OCI-LY1 (cell line): ENCODE measurements around the gene DYNC2I2.

Experiments
- H2AFZ ChIP-seq: fragments of 200-600 bp; sonication (generic), shearing (Covaris generic); 2 replicates; pipeline ENCODE4 v1.6.0; 2014; ENCODE audit warnings: antibody characterized with exemption, mild to moderate bottlenecking, low read length
- H3F3A ChIP-seq: fragments of 200-600 bp; sonication (generic), shearing (Covaris generic); 2 replicates; pipeline ENCODE4 v1.6.0; 2014; ENCODE audit warnings: mild to moderate bottlenecking, antibody characterized with exemption, low read length, moderate library complexity; ENCODE audit not compliant: insufficient read depth
- H3K27ac ChIP-seq: fragments of 200-600 bp; sonication (generic); 2 replicates; pipeline ENCODE4 v1.5.1; 2014; ENCODE audit warnings: low read length, mixed run types, mild to moderate bottlenecking, low read depth; ENCODE audit not compliant: poor library complexity, severe bottlenecking
- H3K27me3 ChIP-seq: fragments of 200-600 bp; sonication (generic); 2 replicates; pipeline ENCODE4 v1.6.0; 2014; ENCODE audit warnings: antibody characterized with exemption, mild to moderate bottlenecking, low read length, moderate library complexity; ENCODE audit not compliant: insufficient read depth
- H3K36me3 ChIP-seq: fragments of 200-600 bp; sonication (generic); 2 replicates; pipeline ENCODE4 v1.6.1; 2014; ENCODE audit warnings: mild to moderate bottlenecking, antibody characterized with exemption, low read length, moderate library complexity, mixed read lengths; ENCODE audit not compliant: insufficient read depth
- H3K4me1 ChIP-seq: fragments of 200-600 bp; sonication (generic); 2 replicates; pipeline ENCODE4 v1.5.1; 2014; ENCODE audit warnings: mild to moderate bottlenecking, low read length, moderate library complexity; ENCODE audit not compliant: insufficient read depth, severe bottlenecking
- H3K4me2 ChIP-seq: fragments of 200-600 bp; sonication (generic), shearing (Covaris generic); 2 replicates; pipeline ENCODE4 v1.6.1; 2014; ENCODE audit warnings: low read length
- H3K4me3 ChIP-seq: fragments of 200-600 bp; sonication (generic); 2 replicates; pipeline ENCODE4 v1.5.1; 2014; ENCODE audit warnings: low read length, low read depth, mild to moderate bottlenecking, mixed read lengths; ENCODE audit not compliant: poor library complexity, severe bottlenecking
- H3K79me2 ChIP-seq: fragments of 200-600 bp; shearing (Covaris generic); 2 replicates; pipeline ENCODE4 v1.6.1; 2016; ENCODE audit warnings: mixed run types, low read length, mixed read lengths; ENCODE audit not compliant: insufficient read depth
- H3K9ac ChIP-seq: fragments of 200-600 bp; sonication (generic), shearing (Covaris generic); 2 replicates; pipeline ENCODE4 v1.6.1; 2014; ENCODE audit warnings: mild to moderate bottlenecking, low read length, mixed read lengths
- H3K9me2 ChIP-seq: fragments of 200-600 bp; sonication (generic), shearing (Covaris generic); 2 replicates; pipeline ENCODE4 v1.6.1; 2014; ENCODE audit warnings: low read depth, mild to moderate bottlenecking, low read length, mixed read lengths
- H3K9me3 ChIP-seq: fragments of 200-600 bp; shearing (Covaris generic); 2 replicates; pipeline ENCODE4 v1.6.1; 2014; ENCODE audit warnings: low read length, mixed read lengths
- H4K20me1 ChIP-seq: fragments of 200-600 bp; sonication (generic), shearing (Covaris generic); 2 replicates; pipeline ENCODE4 v1.6.0; 2016; ENCODE audit warnings: mild to moderate bottlenecking, low read length; ENCODE audit not compliant: insufficient read depth
- EZH2 ChIP-seq: fragments of 200-600 bp; sonication (generic), shearing (Covaris generic); IDR thresholded peaks from 2 replicates; pipeline ENCODE4 v1.8.0; 2017; ENCODE audit warnings: borderline replicate concordance, mixed run types, mild to moderate bottlenecking, antibody characterized with exemption, low read length, moderate library complexity, mixed read lengths
- TF ChIP-seq, protein P1 (sequence below): fragments of 200-600 bp; sonication (generic), shearing (Covaris generic); IDR thresholded peaks from 2 replicates; pipeline ENCODE4 v1.5.1; 2017; ENCODE audit warnings: mild to moderate bottlenecking, antibody characterized with exemption, low read length, moderate library complexity, mixed read lengths

The DYNC2I2 gene

DNA sequence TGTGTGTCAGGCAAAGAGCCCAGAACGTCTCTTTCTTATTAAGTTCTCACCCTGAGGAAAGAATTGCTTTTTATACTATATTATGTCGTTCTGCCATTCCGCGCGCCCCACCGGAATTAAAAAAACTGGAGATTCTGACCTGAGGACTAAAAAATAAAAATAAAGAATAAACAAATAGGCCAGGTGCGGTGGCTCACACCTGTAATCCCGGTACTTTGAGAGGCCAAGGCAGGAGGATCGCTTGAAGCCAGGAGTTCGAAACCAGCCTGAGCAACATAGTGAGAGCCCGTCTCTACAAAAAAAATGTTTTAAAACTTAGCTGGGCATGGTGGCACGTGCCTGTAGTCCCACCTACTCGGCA, 677 bp upstream of the DYNC2I2 start:
- no peaks in the 10 kb centered on the region for H4K20me1 ChIP-seq
- no peaks in the 10 kb centered on the region for H3K27me3 ChIP-seq
- H3K27ac ChIP-seq = peak overlapping the region; percentile 95
- no peaks in the 10 kb centered on the region for H3K9me2 ChIP-seq
- peak overlapping the region; percentile 76 for H3K9ac ChIP-seq
- no peaks in the 10 kb centered on the region for H3K79me2 ChIP-seq
- H3F3A ChIP-seq = no peaks in the 10 kb centered on the region
- H2AFZ ChIP-seq = no peak overlapping the region; the same call in 1 of the 2 replicates
- 0 out of 2 replicates have a peak, but pooled peaks cover 6% of the 10 kb centered on the region for H3K36me3 ChIP-seq
- TF ChIP-seq EZH2 = no peak
- TF ChIP-seq, protein P1, sequence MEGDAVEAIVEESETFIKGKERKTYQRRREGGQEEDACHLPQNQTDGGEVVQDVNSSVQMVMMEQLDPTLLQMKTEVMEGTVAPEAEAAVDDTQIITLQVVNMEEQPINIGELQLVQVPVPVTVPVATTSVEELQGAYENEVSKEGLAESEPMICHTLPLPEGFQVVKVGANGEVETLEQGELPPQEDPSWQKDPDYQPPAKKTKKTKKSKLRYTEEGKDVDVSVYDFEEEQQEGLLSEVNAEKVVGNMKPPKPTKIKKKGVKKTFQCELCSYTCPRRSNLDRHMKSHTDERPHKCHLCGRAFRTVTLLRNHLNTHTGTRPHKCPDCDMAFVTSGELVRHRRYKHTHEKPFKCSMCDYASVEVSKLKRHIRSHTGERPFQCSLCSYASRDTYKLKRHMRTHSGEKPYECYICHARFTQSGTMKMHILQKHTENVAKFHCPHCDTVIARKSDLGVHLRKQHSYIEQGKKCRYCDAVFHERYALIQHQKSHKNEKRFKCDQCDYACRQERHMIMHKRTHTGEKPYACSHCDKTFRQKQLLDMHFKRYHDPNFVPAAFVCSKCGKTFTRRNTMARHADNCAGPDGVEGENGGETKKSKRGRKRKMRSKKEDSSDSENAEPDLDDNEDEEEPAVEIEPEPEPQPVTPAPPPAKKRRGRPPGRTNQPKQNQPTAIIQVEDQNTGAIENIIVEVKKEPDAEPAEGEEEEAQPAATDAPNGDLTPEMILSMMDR = no peak
- H3K9me3 ChIP-seq = no peaks in the 10 kb centered on the region
- H3K4me1 ChIP-seq = peaks cover 11% of the 10 kb centered on the region
- H3K4me3 ChIP-seq = peak overlapping the region; percentile 69
- H3K4me2 ChIP-seq = peak overlapping the region; percentile 68

DNA sequence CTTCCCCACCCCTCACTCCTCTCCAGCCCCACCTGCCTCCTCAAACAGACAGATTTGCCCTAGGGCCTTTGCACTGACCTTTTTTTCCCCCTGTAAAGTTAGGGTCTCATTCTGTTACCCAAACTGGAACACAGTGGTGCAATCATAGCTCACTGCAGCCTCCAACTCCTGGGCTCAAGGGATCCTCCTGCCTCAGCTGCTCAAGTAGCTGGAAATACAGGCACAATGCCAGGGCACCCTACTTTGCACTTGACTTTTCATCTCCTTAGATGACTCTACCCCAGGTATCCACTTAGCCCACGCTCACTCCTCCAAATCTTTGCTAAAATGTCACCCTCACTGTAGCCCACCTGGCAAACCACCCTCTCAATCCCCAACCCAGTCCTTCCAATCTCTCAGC, 2.2 kb downstream of the DYNC2I2 start:
- TF ChIP-seq, protein P1 = no peak
- TF ChIP-seq EZH2 = no peak
- no peak overlapping the region; the same call in 1 of the 2 replicates for H3K4me2 ChIP-seq
- H3K4me3 ChIP-seq = no peak overlapping the region
- H2AFZ ChIP-seq = no peak overlapping the region
- H3F3A ChIP-seq = no peaks in the 10 kb centered on the region
- H3K36me3 ChIP-seq = 0 out of 2 replicates have a peak, but pooled peaks cover 6% of the 10 kb centered on the region
- no peaks in the 10 kb centered on the region for H3K9me2 ChIP-seq
- no peaks in the 10 kb centered on the region for H4K20me1 ChIP-seq
- H3K27ac ChIP-seq = peak overlapping the region; percentile 13
- H3K9ac ChIP-seq = no peak overlapping the region
- H3K4me1 ChIP-seq = peaks cover 11% of the 10 kb centered on the region
- H3K79me2 ChIP-seq = no peaks in the 10 kb centered on the region
- no peaks in the 10 kb centered on the region for H3K27me3 ChIP-seq
- no peaks in the 10 kb centered on the region for H3K9me3 ChIP-seq

DNA sequence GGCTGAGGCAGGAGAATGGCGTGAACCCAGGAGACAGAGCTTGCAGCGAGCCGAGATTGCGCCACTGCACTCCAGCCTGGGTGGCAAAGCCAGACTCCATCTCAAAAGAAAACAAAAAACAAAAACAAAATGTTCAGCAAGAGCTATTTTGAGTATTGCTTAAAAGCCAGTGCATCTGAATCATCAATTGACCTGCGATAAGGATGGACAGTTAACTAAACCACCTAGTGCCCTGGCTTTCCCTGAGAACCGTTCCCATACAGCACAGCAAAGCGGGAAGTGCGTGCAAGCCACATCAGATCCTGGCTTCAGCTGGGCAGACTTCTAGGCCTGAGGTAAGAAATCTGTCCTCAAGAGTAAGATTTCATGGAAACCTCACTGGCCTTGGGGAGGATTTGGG, 2.7 kb downstream of the DYNC2I2 start:
- H3K36me3 ChIP-seq = 0 out of 2 replicates have a peak, but pooled peaks cover 6% of the 10 kb centered on the region
- TF ChIP-seq, protein P1 = no peak
- TF ChIP-seq EZH2 = no peak
- no peaks in the 10 kb centered on the region for H3K27me3 ChIP-seq
- H3K4me1 ChIP-seq = peaks cover 11% of the 10 kb centered on the region
- H3K4me2 ChIP-seq = no peak overlapping the region
- no peak overlapping the region for H2AFZ ChIP-seq
- no peaks in the 10 kb centered on the region for H3F3A ChIP-seq
- no peaks in the 10 kb centered on the region for H3K79me2 ChIP-seq
- no peaks in the 10 kb centered on the region for H3K9me2 ChIP-seq
- H4K20me1 ChIP-seq = no peaks in the 10 kb centered on the region
- H3K9ac ChIP-seq = no peak overlapping the region
- H3K4me3 ChIP-seq = no peak overlapping the region
- no peaks in the 10 kb centered on the region for H3K9me3 ChIP-seq
- peak overlapping the region; percentile 13 for H3K27ac ChIP-seq
